Measurements from ENCODE around the gene SPATA31A6.
"Not testable (repeated sequence)": the region's sequence is repeated elsewhere in the genome, so short reads cannot be mapped to it uniquely, and the experiment has no call there.

Gene SPATA31A6

GRCh38 chr9:42183359-42183758 is at the start of gene SPATA31A6:
SPATA31A6 (plus strand) TSS chr9:42183659; CDS start chr9:42183688, 29 bp downstream.
- DNase-seq (ENCODE audit: low read depth); H3K4me3 ChIP-seq (ENCODE audit: low read length): not testable (repeated sequence)

DNA sequence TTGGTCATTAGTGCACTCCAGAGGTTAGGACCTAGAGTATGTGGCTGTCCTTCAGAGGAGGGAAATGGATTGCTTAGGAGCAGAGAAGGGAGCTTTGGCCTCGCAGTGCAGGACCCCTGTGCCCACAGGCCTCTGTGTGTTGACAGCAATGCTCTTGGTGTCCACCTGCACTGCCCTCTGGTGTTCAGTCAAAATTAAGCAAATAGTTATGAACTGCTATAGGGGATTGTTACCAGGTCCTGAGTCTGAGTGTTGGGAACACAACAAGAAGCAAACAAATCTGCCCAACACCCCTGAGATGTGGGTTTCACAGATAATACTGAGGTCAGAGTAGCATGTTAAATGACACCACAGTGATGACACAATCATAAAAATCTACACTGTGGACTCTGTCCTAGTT is 23.2 kb upstream of the SPATA31A6 start:
- not testable (repeated sequence) for H3K4me3 ChIP-seq (ENCODE audit: low read length); DNase-seq (ENCODE audit: low read depth)

- not testable (repeated sequence) for DNase-seq (ENCODE audit: low read depth); H3K4me3 ChIP-seq (ENCODE audit: low read length)
These were observed 36.4 kb downstream of the SPATA31A6 start for GRCh38 chr9:42219861-42220260.

- not testable (repeated sequence) for DNase-seq (ENCODE audit: low read depth); H3K4me3 ChIP-seq (ENCODE audit: low read length)
These were observed 39.8 kb downstream of the SPATA31A6 start for GRCh38 chr9:42223230-42223629.

- not testable (repeated sequence) for DNase-seq (ENCODE audit: low read depth)
These were observed 49.6 kb downstream of the SPATA31A6 start for GRCh38 chr9:42233031-42233430.

GRCh38 chr9:42234610-42235009 is 51.2 kb downstream of the SPATA31A6 start:
- not testable (repeated sequence) for H3K4me3 ChIP-seq (ENCODE audit: low read length)

More at GRCh38 chr9:42233031-42233430, 49.6 kb downstream of the SPATA31A6 start:
- H3K4me3 ChIP-seq (ENCODE audit: low read length) = not testable (repeated sequence)

DNA sequence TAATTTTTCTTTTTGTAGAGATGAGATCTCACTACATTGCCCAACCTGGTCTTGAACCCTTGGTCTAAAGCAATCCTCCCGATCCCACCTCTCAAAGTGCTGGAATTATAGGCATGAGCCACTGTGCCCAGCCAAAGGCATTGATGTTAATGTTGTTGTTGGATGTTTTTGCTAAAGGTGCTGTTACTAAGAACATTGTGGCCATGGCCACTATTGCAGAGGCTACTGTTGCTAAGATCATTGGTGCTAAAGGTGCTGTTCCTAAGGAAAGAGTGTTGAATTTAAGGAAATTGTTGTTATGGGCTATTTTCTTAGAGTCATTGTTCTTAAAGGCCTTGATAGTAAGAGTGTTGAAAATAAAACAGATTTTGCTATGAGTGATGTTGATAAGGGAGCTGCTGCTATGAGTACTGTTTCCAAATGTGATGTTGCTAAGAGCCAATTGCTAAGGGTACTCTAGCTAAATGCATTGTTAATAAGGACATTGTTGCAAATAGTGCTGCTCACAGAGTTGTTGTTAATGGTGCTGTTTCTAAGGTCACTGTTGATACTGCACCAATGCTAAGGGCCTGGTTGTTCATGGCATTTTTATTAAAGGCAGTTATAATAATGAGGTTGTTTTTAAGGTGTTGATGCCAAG is 52.0 kb downstream of the SPATA31A6 start:
- H3K4me3 ChIP-seq (ENCODE audit: low read length); DNase-seq (ENCODE audit: low read depth): not testable (repeated sequence)

More at GRCh38 chr9:42234610-42235009, 51.2 kb downstream of the SPATA31A6 start:
- DNase-seq (ENCODE audit: low read depth) = not testable (repeated sequence)

DNA sequence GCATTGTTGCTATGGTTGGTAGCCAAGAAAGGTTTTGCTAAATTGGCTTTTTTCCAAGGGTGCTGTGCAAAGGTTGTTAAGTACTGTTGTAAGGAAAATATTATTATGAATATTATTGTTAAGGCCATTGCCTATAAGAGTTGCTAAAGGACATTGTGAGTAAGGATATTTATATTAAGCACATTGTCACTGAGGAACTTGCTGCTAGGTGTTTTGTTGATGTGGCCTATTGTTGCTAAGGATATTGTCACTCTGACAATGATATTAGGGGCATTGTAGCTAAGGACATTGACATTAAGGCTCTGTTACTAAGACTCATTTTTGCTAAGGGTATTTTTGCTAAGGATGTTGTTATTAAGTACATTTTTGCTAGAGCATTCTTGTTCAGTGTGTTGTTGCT is 52.6 kb downstream of the SPATA31A6 start:
- not testable (repeated sequence) for DNase-seq (ENCODE audit: low read depth); H3K4me3 ChIP-seq (ENCODE audit: low read length)

GRCh38 chr9:42237381-42237780 is 53.9 kb downstream of the SPATA31A6 start:
- not testable (repeated sequence) for H3K4me3 ChIP-seq (ENCODE audit: low read length); DNase-seq (ENCODE audit: low read depth)

- not testable (repeated sequence) for H3K4me3 ChIP-seq (ENCODE audit: low read length); DNase-seq (ENCODE audit: low read depth)
These were observed 55.4 kb downstream of the SPATA31A6 start for GRCh38 chr9:42238862-42239261.
